ENCODE results near the gene LRIT2.

DNA sequence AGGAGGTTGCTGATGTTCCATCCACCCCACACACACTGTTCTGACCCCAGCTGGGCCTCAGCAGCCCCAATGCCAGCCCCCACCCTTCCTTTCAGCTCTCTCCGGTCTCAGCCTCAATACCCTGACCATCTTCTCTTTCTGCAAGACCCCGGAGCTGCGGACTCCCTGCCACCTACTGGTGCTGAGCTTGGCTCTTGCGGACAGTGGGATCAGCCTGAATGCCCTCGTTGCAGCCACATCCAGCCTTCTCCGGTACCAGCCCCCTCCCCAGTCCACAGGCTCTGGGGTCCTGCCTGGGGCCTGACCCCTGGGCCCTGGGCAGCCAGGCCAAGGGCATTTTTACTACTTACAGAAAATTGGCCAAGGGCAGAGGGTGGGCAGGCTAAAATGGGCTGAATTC, 22.2 kb upstream of the LRIT2 start:
- no peak for TF ChIP-seq CTCF (IDR thresholded peaks at IDR 0.05)
- no peak for TF ChIP-seq POLR2AphosphoS5 (IDR thresholded peaks at IDR 0.05)
- TF ChIP-seq POLR2A (IDR thresholded peaks at IDR 0.05): no peak
